ENCODE measurements around the gene REV1.

The REV1 gene

GRCh38 chr2:99492721-99493120, 2.9 kb upstream of the REV1 start:
- TF ChIP-seq GATA2 (IDR thresholded peaks at IDR 0.05; ENCODE audit: low read depth, low read length) = no peak
- no peak for TF ChIP-seq GATA3 (IDR thresholded peaks at IDR 0.05; ENCODE audit: low read depth, low read length)

GRCh38 chr2:99490623-99491461, 1.0 kb upstream of the REV1 start:
- TF ChIP-seq GATA2 (IDR thresholded peaks at IDR 0.05; ENCODE audit: low read depth, low read length) = no peak

- TF ChIP-seq GATA3 (IDR thresholded peaks at IDR 0.05; ENCODE audit: low read depth, low read length) = no peak
- no peak for TF ChIP-seq GATA2 (IDR thresholded peaks at IDR 0.05; ENCODE audit: low read depth, low read length)
Observed at GRCh38 chr2:99489063-99489760, 605 bp downstream of the REV1 start.

GRCh38 chr2:99488539-99489062, 1.2 kb downstream of the REV1 start:
- no peak for TF ChIP-seq GATA2 (IDR thresholded peaks at IDR 0.05; ENCODE audit: low read depth, low read length)
- no peak for TF ChIP-seq GATA3 (IDR thresholded peaks at IDR 0.05; ENCODE audit: low read depth, low read length)

- TF ChIP-seq GATA3 (IDR thresholded peaks at IDR 0.05; ENCODE audit: low read depth, low read length) = no peak
- TF ChIP-seq GATA2 (IDR thresholded peaks at IDR 0.05; ENCODE audit: low read depth, low read length) = no peak
Observed at GRCh38 chr2:99487906-99488305, 1.9 kb downstream of the REV1 start.

- no peak for TF ChIP-seq GATA3 (IDR thresholded peaks at IDR 0.05; ENCODE audit: low read depth, low read length)
- TF ChIP-seq GATA2 (IDR thresholded peaks at IDR 0.05; ENCODE audit: low read depth, low read length) = no peak
Observed at GRCh38 chr2:99485824-99486223, 4.0 kb downstream of the REV1 start.

GRCh38 chr2:99485411-99485810, 4.4 kb downstream of the REV1 start:
- TF ChIP-seq GATA2 (IDR thresholded peaks at IDR 0.05; ENCODE audit: low read depth, low read length) = no peak

GRCh38 chr2:99484205-99484604, 5.6 kb downstream of the REV1 start:
- TF ChIP-seq GATA2 (IDR thresholded peaks at IDR 0.05; ENCODE audit: low read depth, low read length) = no peak
- no peak for TF ChIP-seq GATA3 (IDR thresholded peaks at IDR 0.05; ENCODE audit: low read depth, low read length)

GRCh38 chr2:99481941-99482340, 7.9 kb downstream of the REV1 start:
- TF ChIP-seq GATA2 (IDR thresholded peaks at IDR 0.05; ENCODE audit: low read depth, low read length) = no peak
- no peak for TF ChIP-seq GATA3 (IDR thresholded peaks at IDR 0.05; ENCODE audit: low read depth, low read length)

- TF ChIP-seq GATA3 (IDR thresholded peaks at IDR 0.05; ENCODE audit: low read depth, low read length) (no peak), GATA2 (IDR thresholded peaks at IDR 0.05; ENCODE audit: low read depth, low read length) (no peak)
Observed at GRCh38 chr2:99481527-99481926, 8.3 kb downstream of the REV1 start.

- TF ChIP-seq GATA2 (IDR thresholded peaks at IDR 0.05; ENCODE audit: low read depth, low read length) (no peak), GATA3 (IDR thresholded peaks at IDR 0.05; ENCODE audit: low read depth, low read length) (no peak)
Observed at GRCh38 chr2:99480390-99480789, 9.4 kb downstream of the REV1 start.

GRCh38 chr2:99478632-99479031, 11.2 kb downstream of the REV1 start:
- no peak for TF ChIP-seq GATA2 (IDR thresholded peaks at IDR 0.05; ENCODE audit: low read depth, low read length)
- TF ChIP-seq GATA3 (IDR thresholded peaks at IDR 0.05; ENCODE audit: low read depth, low read length) = no peak

GRCh38 chr2:99477054-99477453, 12.8 kb downstream of the REV1 start:
- TF ChIP-seq GATA2 (IDR thresholded peaks at IDR 0.05; ENCODE audit: low read depth, low read length) (no peak), GATA3 (IDR thresholded peaks at IDR 0.05; ENCODE audit: low read depth, low read length) (no peak)

GRCh38 chr2:99476629-99477028, 13.2 kb downstream of the REV1 start:
- TF ChIP-seq GATA3 (IDR thresholded peaks at IDR 0.05; ENCODE audit: low read depth, low read length) = no peak
- TF ChIP-seq GATA2 (IDR thresholded peaks at IDR 0.05; ENCODE audit: low read depth, low read length) = no peak

GRCh38 chr2:99473518-99474083, 16.2 kb downstream of the REV1 start:
- no peak for TF ChIP-seq GATA3 (IDR thresholded peaks at IDR 0.05; ENCODE audit: low read depth, low read length)
- no peak for TF ChIP-seq GATA2 (IDR thresholded peaks at IDR 0.05; ENCODE audit: low read depth, low read length)

All from SH-SY5Y (cell line).